IPS-20b (cell line): ENCODE results near the gene FAM241A.

Experiments used
- H3K27ac ChIP-seq: one replicate; pipeline ENCODE4 v1.5.1; 2013; ENCODE audit warnings: low read length
- H3K27me3 ChIP-seq: 2 replicates; pipeline ENCODE4 v1.6.1; 2013; ENCODE audit warnings: mild to moderate bottlenecking, low read length, inconsistent platforms; ENCODE audit not compliant: insufficient read depth
- H3K36me3 ChIP-seq: 2 replicates; pipeline ENCODE4 v1.6.1; 2013; ENCODE audit warnings: low read depth, mild to moderate bottlenecking, inconsistent platforms, low read length, moderate library complexity; ENCODE audit not compliant: insufficient read depth
- H3K4me1 ChIP-seq: 2 replicates; pipeline ENCODE4 v1.6.1; 2013; ENCODE audit warnings: mild to moderate bottlenecking, control low read depth, inconsistent platforms, low read length, moderate library complexity; ENCODE audit not compliant: insufficient read depth
- H3K4me3 ChIP-seq: 2 replicates; pipeline ENCODE4 v1.5.1; 2013; ENCODE audit warnings: mild to moderate bottlenecking, low read length, inconsistent platforms
- H3K9ac ChIP-seq: 2 replicates; pipeline ENCODE4 v1.6.1; 2013; ENCODE audit warnings: low read depth, mild to moderate bottlenecking, inconsistent platforms, low read length, moderate library complexity
- H3K9me3 ChIP-seq: 2 replicates; pipeline ENCODE4 v1.6.1; 2013; ENCODE audit warnings: mild to moderate bottlenecking, low read depth, low read length, inconsistent platforms; ENCODE audit not compliant: insufficient read depth

The FAM241A gene

GRCh38 chr4:112181358-112182000 is 36.2 kb downstream of the FAM241A start:
- no peak overlapping the region for H3K27ac ChIP-seq
- no peak overlapping the region for H3K9ac ChIP-seq
- peaks cover 6% of the 10 kb centered on the region; the same call in 1 of the 2 replicates for H3K4me1 ChIP-seq
- no peaks in the 10 kb centered on the region for H3K27me3 ChIP-seq
- H3K9me3 ChIP-seq: no peaks in the 10 kb centered on the region
- H3K36me3 ChIP-seq: no peaks in the 10 kb centered on the region
- no peak overlapping the region for H3K4me3 ChIP-seq

GRCh38 chr4:112182604-112183003 is 37.4 kb downstream of the FAM241A start:
- no peak overlapping the region for H3K9ac ChIP-seq

GRCh38 chr4:112183252-112183651 is 38.0 kb downstream of the FAM241A start:
- no peaks in the 10 kb centered on the region for H3K36me3 ChIP-seq
- no peaks in the 10 kb centered on the region for H3K27me3 ChIP-seq
- H3K9ac ChIP-seq: no peak overlapping the region
- peaks cover 6% of the 10 kb centered on the region; the same call in 1 of the 2 replicates for H3K4me1 ChIP-seq
- no peaks in the 10 kb centered on the region for H3K9me3 ChIP-seq
- H3K4me3 ChIP-seq: no peak overlapping the region
- H3K27ac ChIP-seq: no peak overlapping the region

More at GRCh38 chr4:112182604-112183003, 37.4 kb downstream of the FAM241A start:
- no peaks in the 10 kb centered on the region for H3K36me3 ChIP-seq
- H3K27ac ChIP-seq: no peak overlapping the region
- H3K4me1 ChIP-seq: peaks cover 6% of the 10 kb centered on the region; the same call in 1 of the 2 replicates
- no peaks in the 10 kb centered on the region for H3K9me3 ChIP-seq
- no peak overlapping the region for H3K4me3 ChIP-seq
- no peaks in the 10 kb centered on the region for H3K27me3 ChIP-seq

GRCh38 chr4:112184438-112184837 is 39.2 kb downstream of the FAM241A start:
- Histone ChIP-seq H3K36me3 (no peaks in the 10 kb centered on the region), H3K4me1 (peaks cover 6% of the 10 kb centered on the region; the same call in 1 of the 2 replicates), H3K27me3 (no peaks in the 10 kb centered on the region)

GRCh38 chr4:112185334-112185733 is 40.1 kb downstream of the FAM241A start:
- no peak overlapping the region for H3K4me3 ChIP-seq
- no peaks in the 10 kb centered on the region for H3K9me3 ChIP-seq
- peaks cover 6% of the 10 kb centered on the region; the same call in 1 of the 2 replicates for H3K4me1 ChIP-seq
- no peak overlapping the region for H3K27ac ChIP-seq
- H3K27me3 ChIP-seq: no peaks in the 10 kb centered on the region
- H3K9ac ChIP-seq: no peak overlapping the region
- H3K36me3 ChIP-seq: no peaks in the 10 kb centered on the region

More at GRCh38 chr4:112184438-112184837, 39.2 kb downstream of the FAM241A start:
- H3K27ac ChIP-seq: no peak overlapping the region
- H3K9ac ChIP-seq: no peak overlapping the region
- H3K9me3 ChIP-seq: no peaks in the 10 kb centered on the region
- no peak overlapping the region for H3K4me3 ChIP-seq

- Histone ChIP-seq H3K27me3 (no peaks in the 10 kb centered on the region), H3K36me3 (no peaks in the 10 kb centered on the region), H3K27ac (no peak overlapping the region), H3K9ac (no peak overlapping the region), H3K4me1 (peaks cover 6% of the 10 kb centered on the region; the same call in 1 of the 2 replicates), H3K4me3 (no peak overlapping the region), H3K9me3 (no peaks in the 10 kb centered on the region)
These were observed 40.8 kb downstream of the FAM241A start for GRCh38 chr4:112185740-112186670.

GRCh38 chr4:112189754-112190153 is 44.5 kb downstream of the FAM241A start:
- Histone ChIP-seq H3K27ac (no peak overlapping the region), H3K27me3 (no peaks in the 10 kb centered on the region), H3K9ac (no peak overlapping the region)

GRCh38 chr4:112190684-112191083 is 45.4 kb downstream of the FAM241A start:
- no peak overlapping the region for H3K27ac ChIP-seq
- no peaks in the 10 kb centered on the region for H3K36me3 ChIP-seq
- H3K27me3 ChIP-seq: no peaks in the 10 kb centered on the region
- no peaks in the 10 kb centered on the region for H3K9me3 ChIP-seq
- no peaks in the 10 kb centered on the region for H3K4me1 ChIP-seq
- H3K9ac ChIP-seq: no peak overlapping the region
- H3K4me3 ChIP-seq: no peak overlapping the region

More at GRCh38 chr4:112189754-112190153, 44.5 kb downstream of the FAM241A start:
- Histone ChIP-seq H3K4me3 (no peak overlapping the region), H3K36me3 (no peaks in the 10 kb centered on the region), H3K9me3 (no peaks in the 10 kb centered on the region), H3K4me1 (no peaks in the 10 kb centered on the region)

GRCh38 chr4:112196461-112196860 is 51.2 kb downstream of the FAM241A start:
- no peak overlapping the region for H3K9ac ChIP-seq
- H3K36me3 ChIP-seq: no peaks in the 10 kb centered on the region
- H3K4me1 ChIP-seq: no peaks in the 10 kb centered on the region
- no peaks in the 10 kb centered on the region for H3K27me3 ChIP-seq
- no peak overlapping the region for H3K4me3 ChIP-seq
- no peaks in the 10 kb centered on the region for H3K9me3 ChIP-seq
- no peak overlapping the region for H3K27ac ChIP-seq

- H3K9ac ChIP-seq: no peak overlapping the region
- no peak overlapping the region for H3K27ac ChIP-seq
- no peaks in the 10 kb centered on the region for H3K9me3 ChIP-seq
- no peaks in the 10 kb centered on the region for H3K27me3 ChIP-seq
- H3K36me3 ChIP-seq: no peaks in the 10 kb centered on the region
- no peaks in the 10 kb centered on the region for H3K4me1 ChIP-seq
- H3K4me3 ChIP-seq: no peak overlapping the region
These were observed 53.8 kb downstream of the FAM241A start for GRCh38 chr4:112199041-112199440.

GRCh38 chr4:112201915-112202505 is 56.8 kb downstream of the FAM241A start:
- no peaks in the 10 kb centered on the region for H3K4me1 ChIP-seq
- H3K27me3 ChIP-seq: no peaks in the 10 kb centered on the region
- no peak overlapping the region for H3K9ac ChIP-seq
- H3K36me3 ChIP-seq: no peaks in the 10 kb centered on the region
- H3K27ac ChIP-seq: no peak overlapping the region
- no peak overlapping the region for H3K4me3 ChIP-seq
- no peaks in the 10 kb centered on the region for H3K9me3 ChIP-seq
